SK-N-SH treated with all-trans-retinoic acid at 6 μM for 48 hours (cell line): ENCODE data around the gene OR4Q2.
"Not testable (repeated sequence)": the region's sequence is repeated elsewhere in the genome, so short reads cannot be mapped to it uniquely, and the experiment has no call there.

Experiments
- ATAC-seq: fragments of 200-7000 bp; cut with Tn5 transposase; 3 replicates; pipeline ENCODE4 v1.9.1; 2020; ENCODE audit warnings: mild to moderate bottlenecking, moderate library complexity
- BACH2 ChIP-seq: fragments of 250-450 bp; sonication (Bioruptor Pico); IDR thresholded peaks from 2 replicates; pipeline ENCODE4 v1.9.0; 2021; ENCODE audit warnings: mild to moderate bottlenecking, borderline replicate concordance
- CSDC2 ChIP-seq: fragments of 250-450 bp; sonication (Bioruptor Pico); IDR thresholded peaks from 2 replicates; pipeline ENCODE4 v1.5.0; 2020; ENCODE audit warnings: mild to moderate bottlenecking, moderate library complexity
- CSRNP3 ChIP-seq: fragments of 250-450 bp; sonication (Bioruptor Pico); IDR thresholded peaks from 2 replicates; pipeline ENCODE4 v1.5.1; 2021; ENCODE audit warnings: mild to moderate bottlenecking, moderate library complexity
- ESRRG ChIP-seq: fragments of 250-450 bp; sonication (Bioruptor Pico); IDR thresholded peaks from 2 replicates; pipeline ENCODE4 v1.6.1; 2021; ENCODE audit warnings: mild to moderate bottlenecking
- GLIS3 ChIP-seq: fragments of 250-450 bp; sonication (Bioruptor Pico); IDR thresholded peaks from 2 replicates; pipeline ENCODE4 v1.5.0; 2020; ENCODE audit warnings: mild to moderate bottlenecking, moderate library complexity
- ISL1 ChIP-seq: fragments of 250-450 bp; sonication (Bioruptor Pico); IDR thresholded peaks from 2 replicates; pipeline ENCODE4 v2.1.2; 2022; ENCODE audit warnings: mild to moderate bottlenecking, moderate library complexity
- OSR1 ChIP-seq: fragments of 250-450 bp; sonication (Bioruptor Pico); IDR thresholded peaks from 2 replicates; pipeline ENCODE4 v1.8.0; 2022; ENCODE audit warnings: moderate library complexity, mild to moderate bottlenecking, inconsistent platforms
- PATZ1 ChIP-seq: fragments of 250-450 bp; sonication (Bioruptor Pico); IDR thresholded peaks from 2 replicates; pipeline ENCODE4 v1.8.0; 2020; ENCODE audit warnings: mild to moderate bottlenecking, moderate library complexity, borderline replicate concordance
- PPARA ChIP-seq: fragments of 250-450 bp; sonication (Bioruptor Pico); IDR thresholded peaks from 2 replicates; pipeline ENCODE4 v1.5.0; 2020; ENCODE audit warnings: mild to moderate bottlenecking, borderline replicate concordance
- RARB ChIP-seq: fragments of 250-450 bp; sonication (Bioruptor Pico); IDR thresholded peaks from 2 replicates; pipeline ENCODE4 v1.8.0; 2021; ENCODE audit warnings: mild to moderate bottlenecking, moderate library complexity
- SNAI2 ChIP-seq: fragments of 250-450 bp; sonication (Bioruptor Pico); IDR thresholded peaks from 2 replicates; pipeline ENCODE4 v1.5.0; 2020; ENCODE audit warnings: mild to moderate bottlenecking, moderate library complexity
- TCF4 ChIP-seq: fragments of 250-450 bp; sonication (Bioruptor Pico); IDR thresholded peaks from 2 replicates; pipeline ENCODE4 v1.8.0; 2021; ENCODE audit warnings: mild to moderate bottlenecking, moderate library complexity, borderline replicate concordance
- TOX ChIP-seq: fragments of 250-450 bp; sonication (Bioruptor Pico); IDR thresholded peaks from 2 replicates; pipeline ENCODE4 v1.8.0; 2021; ENCODE audit warnings: mild to moderate bottlenecking, moderate library complexity, borderline replicate concordance
- ZC3H10 ChIP-seq: fragments of 250-450 bp; sonication (Bioruptor Pico); IDR thresholded peaks from 2 replicates; pipeline ENCODE4 v1.5.1; 2021; ENCODE audit warnings: mild to moderate bottlenecking, moderate library complexity
- ZFP30 ChIP-seq: fragments of 450-650 bp; formaldehyde crosslinking; IDR thresholded peaks from 2 replicates; pipeline ENCODE4 v1.5.0; 2022; ENCODE audit warnings: mild to moderate bottlenecking, moderate library complexity
- ZNF565 ChIP-seq: fragments of 450-650 bp; formaldehyde crosslinking; conservative IDR thresholded peaks from 2 replicates; pipeline ENCODE4 v1.5.0; 2020; ENCODE audit warnings: low read depth, mild to moderate bottlenecking, moderate library complexity
- ZNF70 ChIP-seq: fragments of 450-650 bp; formaldehyde crosslinking; IDR thresholded peaks from 2 replicates; pipeline ENCODE4 v1.5.0; 2020; ENCODE audit warnings: mild to moderate bottlenecking, moderate library complexity
- ZNF8 ChIP-seq: fragments of 450-650 bp; formaldehyde crosslinking; IDR thresholded peaks from 2 replicates; pipeline ENCODE4 v1.5.0; 2020; ENCODE audit warnings: mild to moderate bottlenecking, moderate library complexity
- TF ChIP-seq, protein P1 (sequence below): fragments of 250-450 bp; sonication (Bioruptor Pico); IDR thresholded peaks from 2 replicates; pipeline ENCODE4 v1.5.0; 2020; ENCODE audit warnings: mild to moderate bottlenecking, moderate library complexity
- TF ChIP-seq, protein P2 (sequence below): fragments of 250-450 bp; sonication (Bioruptor Pico); IDR thresholded peaks from 2 replicates; pipeline ENCODE4 v1.5.1; 2020; ENCODE audit warnings: low read depth, mild to moderate bottlenecking, moderate library complexity
- TF ChIP-seq, protein P3 (sequence below): fragments of 250-450 bp; sonication (Bioruptor Pico); IDR thresholded peaks from 2 replicates; pipeline ENCODE4 v1.8.0; 2021; ENCODE audit warnings: low read depth, mild to moderate bottlenecking, moderate library complexity, borderline replicate concordance

OR4Q2 gene

GRCh38 chr14:20001863-20002262 lies at the start of gene OR4Q2:
Gene OR4Q2 (plus strand): TSS chr14:20002163.
- TF ChIP-seq TOX (CRISPR knock-in tag), result no peak
- no peak for TF ChIP-seq ZNF565
- no peak for TF ChIP-seq GLIS3 (CRISPR knock-in tag)
- TF ChIP-seq, protein P1, sequence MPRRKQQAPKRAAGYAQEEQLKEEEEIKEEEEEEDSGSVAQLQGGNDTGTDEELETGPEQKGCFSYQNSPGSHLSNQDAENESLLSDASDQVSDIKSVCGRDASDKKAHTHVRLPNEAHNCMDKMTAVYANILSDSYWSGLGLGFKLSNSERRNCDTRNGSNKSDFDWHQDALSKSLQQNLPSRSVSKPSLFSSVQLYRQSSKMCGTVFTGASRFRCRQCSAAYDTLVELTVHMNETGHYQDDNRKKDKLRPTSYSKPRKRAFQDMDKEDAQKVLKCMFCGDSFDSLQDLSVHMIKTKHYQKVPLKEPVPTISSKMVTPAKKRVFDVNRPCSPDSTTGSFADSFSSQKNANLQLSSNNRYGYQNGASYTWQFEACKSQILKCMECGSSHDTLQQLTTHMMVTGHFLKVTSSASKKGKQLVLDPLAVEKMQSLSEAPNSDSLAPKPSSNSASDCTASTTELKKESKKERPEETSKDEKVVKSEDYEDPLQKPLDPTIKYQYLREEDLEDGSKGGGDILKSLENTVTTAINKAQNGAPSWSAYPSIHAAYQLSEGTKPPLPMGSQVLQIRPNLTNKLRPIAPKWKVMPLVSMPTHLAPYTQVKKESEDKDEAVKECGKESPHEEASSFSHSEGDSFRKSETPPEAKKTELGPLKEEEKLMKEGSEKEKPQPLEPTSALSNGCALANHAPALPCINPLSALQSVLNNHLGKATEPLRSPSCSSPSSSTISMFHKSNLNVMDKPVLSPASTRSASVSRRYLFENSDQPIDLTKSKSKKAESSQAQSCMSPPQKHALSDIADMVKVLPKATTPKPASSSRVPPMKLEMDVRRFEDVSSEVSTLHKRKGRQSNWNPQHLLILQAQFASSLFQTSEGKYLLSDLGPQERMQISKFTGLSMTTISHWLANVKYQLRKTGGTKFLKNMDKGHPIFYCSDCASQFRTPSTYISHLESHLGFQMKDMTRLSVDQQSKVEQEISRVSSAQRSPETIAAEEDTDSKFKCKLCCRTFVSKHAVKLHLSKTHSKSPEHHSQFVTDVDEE (CRISPR knock-in tag), result no peak
- TF ChIP-seq OSR1 (CRISPR knock-in tag), result no peak
- no peak for TF ChIP-seq CSRNP3 (CRISPR knock-in tag)
- no peak for TF ChIP-seq ISL1 (CRISPR knock-in tag)
- TF ChIP-seq ZNF70 (CRISPR knock-in tag), result no peak
- TF ChIP-seq ESRRG (CRISPR knock-in tag), result no peak
- no peak for TF ChIP-seq CSDC2 (CRISPR knock-in tag)
- no peak for TF ChIP-seq TCF4 (CRISPR knock-in tag)
- TF ChIP-seq PPARA (CRISPR knock-in tag), result no peak
- no peak for TF ChIP-seq RARB (CRISPR knock-in tag)
- no peak for TF ChIP-seq BACH2 (CRISPR knock-in tag)
- no peak for ATAC-seq

DNA sequence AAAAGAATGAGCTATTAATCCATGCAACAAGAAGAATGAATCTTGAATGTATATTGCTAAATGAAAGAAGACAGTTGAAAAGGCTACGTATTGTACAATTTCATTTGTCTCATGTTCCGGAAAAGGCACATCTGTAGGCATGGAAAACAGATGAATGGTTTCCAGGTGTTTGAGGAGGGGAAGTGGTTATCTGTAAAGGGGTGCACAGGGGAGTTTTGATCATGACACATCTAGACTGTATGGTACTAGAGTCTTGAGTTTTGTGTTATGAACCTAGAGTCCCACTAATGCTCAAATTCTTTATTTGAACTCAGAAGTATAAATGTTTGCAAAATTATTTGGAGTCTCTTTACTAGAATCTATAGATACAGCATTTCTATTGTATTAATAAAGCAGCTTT lies 32.2 kb upstream of the OR4Q2 start:
- not testable (repeated sequence) for ATAC-seq

GRCh38 chr14:19974844-19975243 lies 27.1 kb upstream of the OR4Q2 start:
- TF ChIP-seq SNAI2 (CRISPR knock-in tag) (no peak), ESRRG (CRISPR knock-in tag) (no peak), ZNF70 (CRISPR knock-in tag) (no peak), ZNF8 (CRISPR knock-in tag) (no peak), ZC3H10 (no peak), TCF4 (CRISPR knock-in tag) (no peak), ZNF565 (no peak), ZFP30 (CRISPR knock-in tag) (no peak), PPARA (CRISPR knock-in tag) (no peak), GLIS3 (CRISPR knock-in tag) (no peak)
- TF ChIP-seq, protein P2, sequence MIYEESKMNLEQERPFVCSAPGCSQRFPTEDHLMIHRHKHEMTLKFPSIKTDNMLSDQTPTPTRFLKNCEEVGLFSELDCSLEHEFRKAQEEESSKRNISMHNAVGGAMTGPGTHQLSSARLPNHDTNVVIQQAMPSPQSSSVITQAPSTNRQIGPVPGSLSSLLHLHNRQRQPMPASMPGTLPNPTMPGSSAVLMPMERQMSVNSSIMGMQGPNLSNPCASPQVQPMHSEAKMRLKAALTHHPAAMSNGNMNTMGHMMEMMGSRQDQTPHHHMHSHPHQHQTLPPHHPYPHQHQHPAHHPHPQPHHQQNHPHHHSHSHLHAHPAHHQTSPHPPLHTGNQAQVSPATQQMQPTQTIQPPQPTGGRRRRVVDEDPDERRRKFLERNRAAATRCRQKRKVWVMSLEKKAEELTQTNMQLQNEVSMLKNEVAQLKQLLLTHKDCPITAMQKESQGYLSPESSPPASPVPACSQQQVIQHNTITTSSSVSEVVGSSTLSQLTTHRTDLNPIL, result no peak
- TF ChIP-seq, protein P3, sequence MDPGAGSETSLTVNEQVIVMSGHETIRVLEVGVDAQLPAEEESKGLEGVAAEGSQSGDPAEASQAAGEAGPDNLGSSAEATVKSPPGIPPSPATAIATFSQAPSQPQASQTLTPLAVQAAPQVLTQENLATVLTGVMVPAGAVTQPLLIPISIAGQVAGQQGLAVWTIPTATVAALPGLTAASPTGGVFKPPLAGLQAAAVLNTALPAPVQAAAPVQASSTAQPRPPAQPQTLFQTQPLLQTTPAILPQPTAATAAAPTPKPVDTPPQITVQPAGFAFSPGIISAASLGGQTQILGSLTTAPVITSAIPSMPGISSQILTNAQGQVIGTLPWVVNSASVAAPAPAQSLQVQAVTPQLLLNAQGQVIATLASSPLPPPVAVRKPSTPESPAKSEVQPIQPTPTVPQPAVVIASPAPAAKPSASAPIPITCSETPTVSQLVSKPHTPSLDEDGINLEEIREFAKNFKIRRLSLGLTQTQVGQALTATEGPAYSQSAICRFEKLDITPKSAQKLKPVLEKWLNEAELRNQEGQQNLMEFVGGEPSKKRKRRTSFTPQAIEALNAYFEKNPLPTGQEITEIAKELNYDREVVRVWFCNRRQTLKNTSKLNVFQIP (CRISPR knock-in tag), result no peak
- no peak for ATAC-seq

- no peak for ATAC-seq
- TF ChIP-seq, protein P1 (CRISPR knock-in tag), result no peak
- no peak for TF ChIP-seq RARB (CRISPR knock-in tag)
- no peak for TF ChIP-seq OSR1 (CRISPR knock-in tag)
- no peak for TF ChIP-seq TOX (CRISPR knock-in tag)
- TF ChIP-seq, protein P2, result no peak
- TF ChIP-seq PATZ1 (CRISPR knock-in tag), result no peak
- TF ChIP-seq TCF4 (CRISPR knock-in tag), result no peak
- no peak for TF ChIP-seq CSRNP3 (CRISPR knock-in tag)
- TF ChIP-seq ZNF70 (CRISPR knock-in tag), result no peak
These were observed 26.7 kb upstream of the OR4Q2 start, which contains the start of gene OR4K15 for GRCh38 chr14:19975291-19975690. Gene OR4K15 (plus strand): TSS chr14:19975591. CDS start chr14:19975591, 0 bp downstream.
